K562 (cell line): ENCODE measurements around the gene DNAJB2. TPM values are rescaled to one million over a fixed set of nuclear protein-coding genes. Genes with fewer than 3 reads are reported as not detected.
A peak's percentile ranks its signal among the peaks of the same experiment; 100 is the strongest.

Experiments used
- ATAC-seq: fragments of 200-7000 bp; cut with Tn5 transposase; 3 replicates; pipeline ENCODE4 v1.9.1; 2020; ENCODE audit warnings: moderate library complexity
- BruUV-seq: library from RNA; stranded (reverse); fragments of 400-500 nt; replicated peaks from 2 replicates; lab custom pipeline; 2021; lab: Mats Ljungman, UMichigan
- CTCF ChIA-PET: fragments of 300-600 bp; formaldehyde crosslinking; extraction: SDS; loops from one replicate; lab custom pipeline; 2021; ENCODE audit warnings: low intra/inter-chr PET ratio; lab: Yijun Ruan, JAX
- POLR2A ChIA-PET: fragments of 300-600, 350-650 bp; sonication (Branson Sonifier 250); formaldehyde crosslinking; extraction: SDS; loops from one replicate; lab custom pipeline; 2021; ENCODE audit warnings: antibody characterized with exemption, inconsistent platforms; lab: Yijun Ruan, JAX
- DNase-seq, 4 experiments: peaks; one replicate each; pipeline versions ENCODE4 v3.0.0 to v3.0.0-alpha.2; 2011 to 2018; ENCODE audit warnings: low spot score in 3 of 4, mixed read lengths in 3 of 4; ENCODE audit errors: extremely low read depth in 1 of 4
- FAIRE-seq: peaks from 2 replicates; lab custom pipeline; 2011; peaks lifted over from hg19 to GRCh38; lab: Jason Lieb, UNC
- H2AFZ ChIP-seq: 2 replicates; pipeline ENCODE4 v1.6.0; 2011; ENCODE audit warnings: low read depth, low read length, control low read depth, inconsistent platforms
- H3K27ac ChIP-seq: fragments of 200-600 bp; 3 replicates; pipeline ENCODE4 v1.8.0; 2011; ENCODE audit warnings: low read depth, mild to moderate bottlenecking, control low read depth, inconsistent platforms, low read length, moderate library complexity, mixed read lengths; ENCODE audit errors: extremely low read depth
- H3K27me3 ChIP-seq, 2 experiments: fragments of 300-600 bp in 1 of 2; 2 replicates in 1 of 2; 3 replicates in 1 of 2; pipeline versions ENCODE4 v1.6.0 to v1.8.0; 2011; ENCODE audit warnings: inconsistent platforms in 2 of 2, low read length in 2 of 2, mild to moderate bottlenecking in 1 of 2, mixed read lengths in 1 of 2, moderate library complexity in 1 of 2; ENCODE audit not compliant: control insufficient read depth in 2 of 2, insufficient read depth in 2 of 2
- H3K36me3 ChIP-seq: fragments of 300-600 bp; 3 replicates; pipeline ENCODE4 v1.8.0; 2011; ENCODE audit warnings: mild to moderate bottlenecking, low read length, inconsistent platforms; ENCODE audit not compliant: control insufficient read depth, insufficient read depth
- H3K4me1 ChIP-seq, 2 experiments: fragments of 200-600 bp in 1 of 2; replicated peaks in 1 of 2; 2 replicates in 1 of 2; 3 replicates in 1 of 2; pipeline versions ENCODE4 v1.5.1 to v1.8.0; 2011; ENCODE audit warnings: inconsistent platforms in 2 of 2, low read length in 2 of 2, mild to moderate bottlenecking in 1 of 2, mixed read lengths in 1 of 2, moderate library complexity in 1 of 2; ENCODE audit not compliant: control insufficient read depth in 2 of 2, insufficient read depth in 2 of 2
- H3K4me2 ChIP-seq: 2 replicates; pipeline ENCODE4 v1.6.1; 2011; ENCODE audit warnings: low read length, control low read depth, inconsistent platforms, mixed read lengths; ENCODE audit not compliant: insufficient read depth
- H3K4me3 ChIP-seq: fragments of 200-600 bp; sonication (generic), shearing (Covaris generic); 2 replicates; pipeline ENCODE4 v1.5.1; 2016; ENCODE audit warnings: control low read depth, inconsistent platforms
- H3K79me2 ChIP-seq: fragments of 200-600 bp; 3 replicates; pipeline ENCODE4 v1.8.0; 2011; ENCODE audit warnings: low read length, inconsistent platforms; ENCODE audit not compliant: control insufficient read depth, insufficient read depth
- H3K9ac ChIP-seq, 2 experiments: 2 replicates each; pipeline versions ENCODE4 v1.6.0 to v1.6.1; 2011; ENCODE audit warnings: low read depth in 2 of 2, low read length in 2 of 2, control low read depth in 1 of 2, inconsistent platforms in 1 of 2, mild to moderate bottlenecking in 1 of 2, mixed read lengths in 1 of 2; ENCODE audit not compliant: insufficient read depth in 1 of 2
- H3K9me1 ChIP-seq: one replicate; pipeline ENCODE4 v1.6.0; 2011; ENCODE audit warnings: inconsistent platforms, mild to moderate bottlenecking, low read length, moderate library complexity; ENCODE audit not compliant: control insufficient read depth, insufficient read depth
- H3K9me3 ChIP-seq: replicated peaks from 2 replicates; pipeline ENCODE4 v1.5.1; 2011; ENCODE audit warnings: low read depth, low read length, inconsistent platforms; ENCODE audit not compliant: control insufficient read depth, insufficient read depth
- H4K20me1 ChIP-seq: replicated peaks from 2 replicates; pipeline ENCODE4 v1.6.1; 2011; ENCODE audit warnings: low read length, inconsistent platforms, mixed read lengths; ENCODE audit not compliant: control insufficient read depth, insufficient read depth
- ATF7 ChIP-seq: fragments of 450-650 bp; IDR thresholded peaks from 2 replicates; pipeline ENCODE4 v1.7.1; 2014; ENCODE audit warnings: mild to moderate bottlenecking, moderate library complexity
- CBFA2T2 ChIP-seq: fragments of 450-650 bp; conservative IDR thresholded peaks from 2 replicates; pipeline ENCODE4 v1.6.1; 2017; ENCODE audit warnings: mild to moderate bottlenecking
- GMEB1 ChIP-seq: fragments of 250-450 bp; sonication (Bioruptor Pico); IDR thresholded peaks from 2 replicates; pipeline ENCODE4 v1.4.0; 2020; ENCODE audit warnings: mild to moderate bottlenecking
- KLF16 ChIP-seq: IDR thresholded peaks from 2 replicates; pipeline ENCODE4 v1.6.1; 2016; ENCODE audit warnings: antibody characterized with exemption
- MYBL2 ChIP-seq, 2 experiments: fragments of 450-650 bp in 1 of 2; sonication (generic) in 1 of 2; formaldehyde crosslinking in 1 of 2; IDR thresholded peaks; 2 replicates each; pipeline versions ENCODE4 v1.6.1 to v1.8.1; 2017 to 2022; ENCODE audit warnings: borderline replicate concordance in 1 of 2, inconsistent platforms in 1 of 2, low read depth in 1 of 2, mild to moderate bottlenecking in 1 of 2, missing genetic modification reagents in 1 of 2, moderate library complexity in 1 of 2
- NFIX ChIP-seq: fragments of 250-450 bp; sonication (Bioruptor Pico); IDR thresholded peaks from 2 replicates; pipeline ENCODE4 v1.4.0; 2020; ENCODE audit warnings: low read depth, mild to moderate bottlenecking, moderate library complexity
- POLR2AphosphoS2 ChIP-seq: IDR thresholded peaks from 2 replicates; pipeline ENCODE4 v1.6.1; 2012; ENCODE audit warnings: low read length, improper control_type of control experiment
- STAG1 ChIP-seq: sonication (generic); formaldehyde crosslinking; IDR thresholded peaks from 2 replicates; pipeline ENCODE4 v1.5.0; 2020; ENCODE audit warnings: missing genetic modification reagents, borderline replicate concordance
- THAP12 ChIP-seq: fragments of 250-450 bp; sonication (Bioruptor Pico); IDR thresholded peaks from 2 replicates; pipeline ENCODE4 v1.9.0; 2021; ENCODE audit warnings: mild to moderate bottlenecking, inconsistent platforms
- U2AF1 ChIP-seq: fragments of 200-400 bp; formaldehyde crosslinking; optimal IDR thresholded peaks from 2 replicates; pipeline ENCODE3; 2017; ENCODE audit warnings: mild to moderate bottlenecking, low read depth, low read length, moderate library complexity
- ZNF507 ChIP-seq: conservative IDR thresholded peaks from 2 replicates; pipeline ENCODE4 v1.6.1; 2017; ENCODE audit warnings: missing genetic modification characterization, missing compliant biosample characterization
- WGBS: fragments of 100-300 bp; shearing (Covaris generic); methylation state at CpG from one replicate; pipeline ENCODE4 v1.1.6; 2016; ENCODE audit warnings: low coverage, mixed read lengths; ENCODE audit not compliant: insufficient coverage; ENCODE audit errors: missing lambda C conversion rate; 5-methylcytosine and 5-hydroxymethylcytosine counted together
- in situ Hi-C: fragments of 300-500 bp; cut with MboI; formaldehyde crosslinking; loops from 4 replicates; pipeline ENCODE4 v1.15.0; 2018; ENCODE audit warnings: inconsistent platforms, mixed read lengths
- intact Hi-C: fragments of 100-400 bp; cut with micrococcal nuclease; formaldehyde crosslinking; loops from 2 replicates; pipeline ENCODE4 v1.14.2; 2022
- polyA plus RNA-seq, 8 experiments: library from polyadenylated mRNA; depleted of rRNA in 4 of 8; stranded (reverse) in 5 of 8; unstranded in 3 of 8; fragments of >200 nt; fragmentation: Nextera tagmentation in 2 of 8; fragmentation: Illumina TruSeq in 1 of 8; extraction: Ambion mirVana in 2 of 8; extraction: Trizol in 1 of 8; gene quantifications; 2 replicates each; pipeline versions ENCODE4 v1.2.1 to v1.2.3, GENCODE V29; 2011 to 2014; ENCODE audit warnings: inconsistent platforms in 1 of 8, missing spikeins in 1 of 8
- total RNA-seq, 7 experiments: library from RNA; depleted of rRNA in 6 of 7; stranded (reverse); fragments of >200 nt in 6 of 7; fragmentation: Illumina TruSeq in 2 of 7; extraction: Trizol in 2 of 7; gene quantifications; 2 replicates each; pipeline versions ENCODE4 v1.2.1 to v1.2.3, GENCODE V29; 2011 to 2021; ENCODE audit warnings: low replicate concordance in 1 of 7
- TF ChIP-seq, protein P1 (sequence below): sonication (generic); formaldehyde crosslinking; IDR thresholded peaks from 2 replicates; pipeline ENCODE4 v1.9.0; 2022; ENCODE audit warnings: mild to moderate bottlenecking, missing genetic modification reagents
- TF ChIP-seq, protein P2 (sequence below): fragments of 250-450 bp; sonication (Bioruptor Pico); IDR thresholded peaks from 2 replicates; pipeline ENCODE4 v1.8.0; 2022; ENCODE audit warnings: moderate library complexity, mild to moderate bottlenecking, inconsistent platforms
- TF ChIP-seq, protein P3 (sequence below): fragments of 450-650 bp; formaldehyde crosslinking; IDR thresholded peaks from 2 replicates; pipeline ENCODE4 v1.4.0; 2020; ENCODE audit warnings: mild to moderate bottlenecking

DNAJB2 gene
- total and polyA plus RNA-seq, 9 of the 15 experiments (the other 6 are each of a cell fraction or from before 2014, with no cell fraction given), result 0.08 to 3.0 (median 2.2) TPM; not detected in 1

DNA sequence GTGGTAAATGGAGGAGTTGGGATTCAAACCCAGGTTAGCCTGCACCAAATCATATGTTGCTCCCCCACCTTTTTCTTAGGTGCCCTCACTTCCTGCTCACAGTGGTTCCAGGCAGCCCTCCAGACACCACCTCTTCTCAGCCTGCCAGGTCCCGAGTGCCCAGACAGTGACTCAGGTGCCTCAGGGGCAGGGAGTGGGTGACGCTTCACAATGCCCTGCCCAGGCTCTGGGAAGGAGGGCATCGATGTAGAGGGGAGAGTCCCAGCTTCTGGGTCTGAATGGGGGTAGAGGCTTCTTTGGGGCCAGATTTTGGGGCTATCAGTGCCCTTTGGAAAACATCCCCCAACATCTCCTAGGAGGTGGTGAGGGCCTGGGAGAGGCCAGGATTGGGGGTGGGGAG lies 5.2 kb upstream of the DNAJB2 start:
- no peak overlapping the region for H2AFZ ChIP-seq
- H3K27ac ChIP-seq, result no peak overlapping the region
- intact Hi-C loops, result no loop called here
- H3K4me2 ChIP-seq, result no peak overlapping the region
- H4K20me1 ChIP-seq, result no peaks in the 10 kb centered on the region
- FAIRE-seq, result no peak
- H3K9me3 ChIP-seq, result no peaks in the 10 kb centered on the region
- ChIA-PET CTCF (no interaction called here), POLR2A (interaction anchor here (0.7 to 1.1 kb wide), 5 partner anchors 13 to 26 kb away, joined by 3 to 7 read pairs (median 4); partner anchors contain the start of genes TUBA4A and TUBA4B)
- no TSS peak for BruUV-seq
- no peak overlapping the region for H3K4me3 ChIP-seq
- 58% methylated on average over 3 of the region's 3 CpGs for WGBS
- H3K36me3 ChIP-seq, result no peaks in the 10 kb centered on the region
- H3K4me1 ChIP-seq, result peaks cover 17 to 20% of the 10 kb centered on the region in 2 experiments
- DNase-seq, result no peak
- H3K79me2 ChIP-seq, result no peaks in the 10 kb centered on the region
- H3K9ac ChIP-seq, result peak overlapping the region in 1 of 2 experiments; percentile 68; a peak in 1 of 4 replicates
- ATAC-seq, result no peak
- no peak for TF ChIP-seq GMEB1 (CRISPR knock-in tag)
- TF ChIP-seq, protein P1, sequence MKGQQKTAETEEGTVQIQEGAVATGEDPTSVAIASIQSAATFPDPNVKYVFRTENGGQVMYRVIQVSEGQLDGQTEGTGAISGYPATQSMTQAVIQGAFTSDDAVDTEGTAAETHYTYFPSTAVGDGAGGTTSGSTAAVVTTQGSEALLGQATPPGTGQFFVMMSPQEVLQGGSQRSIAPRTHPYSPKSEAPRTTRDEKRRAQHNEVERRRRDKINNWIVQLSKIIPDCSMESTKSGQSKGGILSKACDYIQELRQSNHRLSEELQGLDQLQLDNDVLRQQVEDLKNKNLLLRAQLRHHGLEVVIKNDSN (CRISPR knock-in tag), result no peak
- no peak for TF ChIP-seq ATF7
- no peak for TF ChIP-seq POLR2AphosphoS2
- TF ChIP-seq NFIX (CRISPR knock-in tag), result no peak
- TF ChIP-seq STAG1 (CRISPR knock-in tag), result no peak
- no peak for TF ChIP-seq THAP12
- no peak for TF ChIP-seq ZNF507
- TF ChIP-seq MYBL2 (IDR thresholded peaks at IDR 0.05; ENCODE audit: low read depth), result no peak
- no peak for TF ChIP-seq MYBL2 (CRISPR knock-in tag; IDR thresholded peaks at IDR 0.05; ENCODE audit: borderline replicate concordance)
- TF ChIP-seq CBFA2T2, result no peak
- TF ChIP-seq, protein P2, sequence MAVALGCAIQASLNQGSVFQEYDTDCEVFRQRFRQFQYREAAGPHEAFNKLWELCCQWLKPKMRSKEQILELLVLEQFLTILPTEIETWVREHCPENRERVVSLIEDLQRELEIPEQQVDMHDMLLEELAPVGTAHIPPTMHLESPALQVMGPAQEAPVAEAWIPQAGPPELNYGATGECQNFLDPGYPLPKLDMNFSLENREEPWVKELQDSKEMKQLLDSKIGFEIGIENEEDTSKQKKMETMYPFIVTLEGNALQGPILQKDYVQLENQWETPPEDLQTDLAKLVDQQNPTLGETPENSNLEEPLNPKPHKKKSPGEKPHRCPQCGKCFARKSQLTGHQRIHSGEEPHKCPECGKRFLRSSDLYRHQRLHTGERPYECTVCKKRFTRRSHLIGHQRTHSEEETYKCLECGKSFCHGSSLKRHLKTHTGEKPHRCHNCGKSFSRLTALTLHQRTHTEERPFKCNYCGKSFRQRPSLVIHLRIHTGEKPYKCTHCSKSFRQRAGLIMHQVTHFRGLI (CRISPR knock-in tag), result no peak
- no peak for TF ChIP-seq KLF16
- TF ChIP-seq U2AF1, result no peak
- TF ChIP-seq, protein P3, sequence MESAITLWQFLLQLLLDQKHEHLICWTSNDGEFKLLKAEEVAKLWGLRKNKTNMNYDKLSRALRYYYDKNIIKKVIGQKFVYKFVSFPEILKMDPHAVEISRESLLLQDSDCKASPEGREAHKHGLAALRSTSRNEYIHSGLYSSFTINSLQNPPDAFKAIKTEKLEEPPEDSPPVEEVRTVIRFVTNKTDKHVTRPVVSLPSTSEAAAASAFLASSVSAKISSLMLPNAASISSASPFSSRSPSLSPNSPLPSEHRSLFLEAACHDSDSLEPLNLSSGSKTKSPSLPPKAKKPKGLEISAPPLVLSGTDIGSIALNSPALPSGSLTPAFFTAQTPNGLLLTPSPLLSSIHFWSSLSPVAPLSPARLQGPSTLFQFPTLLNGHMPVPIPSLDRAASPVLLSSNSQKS (CRISPR knock-in tag), result no peak
- TF ChIP-seq, all 486 proteins: peak for 0
- no peaks in the 10 kb centered on the region for H3K27me3 ChIP-seq
- no peaks in the 10 kb centered on the region for H3K9me1 ChIP-seq
- in situ Hi-C loops, result no loop called here
